Esophagus muscularis mucosa (tissue), 3 donors: ENCODE measurements around the gene USP31.

ENCODE experiments used
- POLR2AphosphoS5 ChIP-seq, 2 donors: sonication (generic); formaldehyde crosslinking; IDR thresholded peaks; one replicate each; pipeline ENCODE4 v1.6.1; 2017; ENCODE audit warnings: antibody characterized with exemption in 2 of 2
- TF ChIP-seq, protein P1 (sequence below), 3 experiments: fragments of 200-600 bp in 2 of 3; fragments of 450-650 bp in 1 of 3; sonication (generic) in 2 of 3; IDR thresholded peaks; one replicate each; pipeline ENCODE4 v1.5.1; 2017 to 2019; ENCODE audit warnings: antibody characterized with exemption in 3 of 3, mild to moderate bottlenecking in 2 of 3, moderate library complexity in 1 of 3

GRCh38 chr16:23194497-23195221, 45.4 kb upstream of the USP31 start:
- TF ChIP-seq, protein P1, sequence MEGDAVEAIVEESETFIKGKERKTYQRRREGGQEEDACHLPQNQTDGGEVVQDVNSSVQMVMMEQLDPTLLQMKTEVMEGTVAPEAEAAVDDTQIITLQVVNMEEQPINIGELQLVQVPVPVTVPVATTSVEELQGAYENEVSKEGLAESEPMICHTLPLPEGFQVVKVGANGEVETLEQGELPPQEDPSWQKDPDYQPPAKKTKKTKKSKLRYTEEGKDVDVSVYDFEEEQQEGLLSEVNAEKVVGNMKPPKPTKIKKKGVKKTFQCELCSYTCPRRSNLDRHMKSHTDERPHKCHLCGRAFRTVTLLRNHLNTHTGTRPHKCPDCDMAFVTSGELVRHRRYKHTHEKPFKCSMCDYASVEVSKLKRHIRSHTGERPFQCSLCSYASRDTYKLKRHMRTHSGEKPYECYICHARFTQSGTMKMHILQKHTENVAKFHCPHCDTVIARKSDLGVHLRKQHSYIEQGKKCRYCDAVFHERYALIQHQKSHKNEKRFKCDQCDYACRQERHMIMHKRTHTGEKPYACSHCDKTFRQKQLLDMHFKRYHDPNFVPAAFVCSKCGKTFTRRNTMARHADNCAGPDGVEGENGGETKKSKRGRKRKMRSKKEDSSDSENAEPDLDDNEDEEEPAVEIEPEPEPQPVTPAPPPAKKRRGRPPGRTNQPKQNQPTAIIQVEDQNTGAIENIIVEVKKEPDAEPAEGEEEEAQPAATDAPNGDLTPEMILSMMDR (IDR thresholded peaks at IDR 0.05): no peak
- TF ChIP-seq POLR2AphosphoS5 (IDR thresholded peaks at IDR 0.05): no peak
